HG03521 (cell line): Measurements from ENCODE around the gene SELENOI.
A peak's percentile ranks its signal among the peaks of the same experiment; 100 is the strongest.
"Not testable (repeated sequence)": the region's sequence is repeated elsewhere in the genome, so short reads cannot be mapped to it uniquely, and the experiment has no call there.

Source experiments
- ATAC-seq: cut with Tn5 transposase; IDR thresholded peaks from one replicate; pipeline ENCODE4 v1.9.1; 2021; ENCODE audit warnings: mild to moderate bottlenecking, moderate library complexity; ENCODE audit not compliant: unreplicated experiment

Gene SELENOI, protein sequence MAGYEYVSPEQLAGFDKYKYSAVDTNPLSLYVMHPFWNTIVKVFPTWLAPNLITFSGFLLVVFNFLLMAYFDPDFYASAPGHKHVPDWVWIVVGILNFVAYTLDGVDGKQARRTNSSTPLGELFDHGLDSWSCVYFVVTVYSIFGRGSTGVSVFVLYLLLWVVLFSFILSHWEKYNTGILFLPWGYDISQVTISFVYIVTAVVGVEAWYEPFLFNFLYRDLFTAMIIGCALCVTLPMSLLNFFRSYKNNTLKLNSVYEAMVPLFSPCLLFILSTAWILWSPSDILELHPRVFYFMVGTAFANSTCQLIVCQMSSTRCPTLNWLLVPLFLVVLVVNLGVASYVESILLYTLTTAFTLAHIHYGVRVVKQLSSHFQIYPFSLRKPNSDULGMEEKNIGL

DNA sequence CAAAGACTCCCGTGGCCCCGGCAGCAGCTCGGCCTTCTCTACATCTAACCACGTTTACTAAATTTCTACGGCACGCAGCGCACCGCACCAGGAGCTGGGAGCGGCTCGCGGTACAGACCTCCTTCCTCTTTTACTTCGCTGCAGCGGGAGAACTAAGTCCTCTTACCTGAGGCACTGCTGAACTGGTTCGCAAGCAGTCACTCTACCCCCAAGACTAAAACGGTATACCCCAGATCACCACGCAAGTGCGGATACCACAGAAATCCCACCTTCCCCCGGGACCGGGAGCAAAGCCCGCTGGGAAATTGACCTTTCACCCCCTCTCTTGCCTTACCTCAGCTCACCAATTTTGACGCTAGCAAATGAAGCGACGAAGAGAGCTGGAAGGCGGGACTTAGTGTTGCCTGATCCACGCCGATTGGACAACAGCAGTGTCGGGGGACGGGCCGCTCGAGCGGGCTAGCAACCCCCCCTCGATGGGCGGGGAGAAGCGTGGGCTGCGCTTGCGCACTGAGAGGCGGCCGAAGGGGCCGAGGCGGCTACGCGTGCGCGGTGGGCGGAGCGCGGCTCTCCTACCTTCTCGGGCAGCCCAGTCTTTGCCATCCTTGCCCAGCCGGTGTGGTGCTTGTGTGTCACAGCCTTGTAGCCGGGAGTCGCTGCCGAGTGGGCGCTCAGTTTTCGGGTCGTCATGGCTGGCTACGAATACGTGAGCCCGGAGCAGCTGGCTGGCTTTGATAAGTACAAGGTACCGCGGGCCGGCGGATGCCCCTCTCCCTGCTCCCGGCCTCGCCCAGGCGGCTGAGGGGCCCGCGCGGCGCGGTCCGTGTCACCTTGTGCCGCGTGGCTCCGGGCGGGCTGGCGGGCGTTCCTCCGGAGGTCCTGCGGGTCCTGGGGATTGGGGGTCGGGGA, at the start of gene SELENOI:
Gene SELENOI (plus strand): TSS at position 599 of the 909 bp plus-strand sequence. CDS start 90 bp downstream, at position 689.
- ATAC-seq = peak; percentile 93

DNA sequence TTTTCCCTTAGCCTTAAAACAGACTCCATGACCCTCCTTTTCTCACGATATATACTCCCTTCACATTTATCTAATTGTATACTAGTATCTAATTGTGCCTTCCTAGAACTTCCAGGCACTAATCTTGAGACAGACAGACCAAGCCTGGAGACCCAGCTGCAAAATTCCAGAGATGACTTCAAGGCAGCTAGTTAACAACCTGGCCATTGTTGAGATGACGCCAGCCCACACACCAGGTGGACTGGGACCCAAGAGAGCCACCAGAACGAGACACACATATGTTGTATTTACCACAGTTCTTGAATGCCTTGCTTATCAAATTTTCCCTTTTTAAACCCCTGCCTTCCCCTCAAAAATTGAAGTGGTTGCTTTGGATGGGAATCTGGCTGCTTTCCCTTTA, 48.9 kb upstream of the SELENOI start:
- no peak for ATAC-seq

DNA sequence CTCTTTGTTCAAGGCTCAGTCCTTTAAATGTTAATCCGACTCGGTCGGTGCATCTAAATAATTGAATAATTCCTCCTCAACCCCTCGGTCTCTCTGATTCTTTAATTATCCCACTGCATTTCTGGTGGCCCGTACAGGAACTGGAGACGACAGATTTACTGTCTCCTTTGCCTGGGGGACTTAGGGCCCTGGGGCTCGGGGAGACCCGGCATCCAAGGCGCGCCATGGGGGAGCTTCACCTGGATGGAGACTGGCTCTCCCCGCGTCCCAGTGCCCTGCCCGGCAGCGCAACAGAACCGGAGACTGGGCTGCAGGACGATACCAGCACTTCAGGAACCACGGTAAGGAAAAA, 47.7 kb upstream of the SELENOI start:
- no peak for ATAC-seq

DNA sequence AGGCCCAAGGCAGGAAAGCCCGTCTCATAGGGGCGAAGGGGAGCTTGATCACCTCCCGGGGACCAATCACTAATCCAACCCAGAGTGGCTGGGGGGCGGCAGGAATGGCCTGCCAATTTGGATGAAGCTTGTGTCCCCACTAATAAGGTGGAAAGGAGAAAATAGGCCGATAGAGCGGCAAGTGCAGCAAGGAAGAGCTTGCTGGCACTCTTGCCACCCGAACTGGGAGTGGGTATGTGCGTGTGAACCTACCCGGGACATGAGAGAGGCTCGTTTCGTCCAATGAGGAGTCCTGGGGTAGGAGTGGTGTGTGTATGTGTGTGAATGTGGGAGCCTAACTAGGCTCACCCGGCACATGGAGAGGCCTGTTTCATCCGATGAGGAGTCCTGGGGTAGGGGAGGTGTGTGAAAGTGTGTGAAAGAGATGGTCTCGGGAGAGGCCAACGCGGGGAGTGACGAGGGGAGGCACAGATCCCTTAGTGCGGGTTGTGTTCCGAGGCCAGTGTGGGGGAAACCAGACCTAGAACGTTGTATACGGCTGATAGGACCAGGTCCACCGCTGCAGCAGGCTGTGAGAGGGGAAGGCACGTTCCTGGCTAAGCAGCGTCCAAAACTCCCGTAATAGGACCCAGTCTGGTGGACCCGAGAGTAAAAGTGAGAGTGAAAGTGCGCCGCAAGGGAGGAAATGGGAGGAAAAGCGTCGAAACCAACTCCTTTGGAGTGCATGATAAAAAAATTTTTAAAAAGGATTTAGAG, 47.1 kb upstream of the SELENOI start:
- no peak for ATAC-seq

DNA sequence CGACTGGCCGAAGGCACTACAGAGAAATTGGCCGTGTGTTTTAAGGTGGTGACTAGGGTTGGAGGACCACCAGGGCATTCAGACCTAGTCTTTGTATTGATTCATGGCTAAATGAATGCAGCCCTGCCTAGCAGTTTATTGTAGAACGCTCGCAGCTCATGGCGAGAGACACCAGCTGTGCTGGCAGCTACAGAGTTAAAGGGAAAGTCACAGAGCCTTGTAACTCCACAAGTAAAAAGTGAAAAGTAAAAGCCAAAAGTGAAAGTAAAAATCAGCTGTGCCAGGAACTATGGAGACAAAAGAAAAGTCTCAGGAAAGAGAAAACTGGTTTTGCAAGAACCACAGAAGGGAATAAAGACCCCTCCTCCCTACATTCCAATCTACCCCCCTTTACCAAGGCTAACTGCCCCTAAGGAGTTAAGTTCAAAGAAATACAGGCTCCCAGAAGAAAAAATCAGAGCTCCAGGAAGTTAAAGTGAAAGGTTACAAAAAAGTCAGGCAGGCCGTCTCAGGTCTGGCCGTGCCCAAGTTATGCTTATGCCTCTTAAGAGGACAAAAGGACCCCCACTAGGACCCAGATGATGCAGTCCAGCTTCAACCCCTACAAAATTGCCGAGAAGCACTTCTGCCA, 46.4 kb upstream of the SELENOI start:
- ATAC-seq = no peak

DNA sequence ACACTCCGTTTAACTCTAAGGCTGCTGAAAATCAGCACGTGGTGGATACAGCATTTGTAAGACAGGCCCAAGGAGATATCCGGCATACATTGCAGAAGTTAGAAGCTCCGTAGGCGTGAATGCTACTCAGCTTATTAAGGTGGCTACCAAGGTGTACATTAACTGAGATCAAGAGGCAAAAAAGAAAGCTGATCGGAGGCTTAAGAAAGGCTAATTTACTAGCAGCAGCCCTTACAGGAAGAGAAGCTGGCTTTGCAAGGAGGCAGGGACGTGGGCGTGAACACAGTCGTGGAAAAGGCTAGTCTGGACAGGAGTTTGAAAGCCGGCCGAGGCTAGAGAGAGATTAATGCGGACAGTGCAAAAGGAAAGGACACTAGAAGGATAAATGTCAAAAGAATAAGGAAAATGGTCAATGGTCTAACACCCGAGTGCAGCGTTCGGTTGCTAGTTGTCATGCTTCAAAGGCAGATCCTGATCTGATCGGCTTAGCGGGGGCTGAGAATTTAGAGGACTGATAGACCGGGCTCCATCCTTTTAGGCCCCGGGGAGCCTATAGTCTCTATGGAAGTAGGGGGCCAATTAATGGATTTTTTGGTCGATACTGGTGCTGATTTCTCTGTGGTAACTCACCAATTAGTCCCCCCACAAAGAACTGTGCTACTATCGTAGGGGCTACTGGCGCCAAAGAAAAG, 45.6 kb upstream of the SELENOI start:
- ATAC-seq = no peak

DNA sequence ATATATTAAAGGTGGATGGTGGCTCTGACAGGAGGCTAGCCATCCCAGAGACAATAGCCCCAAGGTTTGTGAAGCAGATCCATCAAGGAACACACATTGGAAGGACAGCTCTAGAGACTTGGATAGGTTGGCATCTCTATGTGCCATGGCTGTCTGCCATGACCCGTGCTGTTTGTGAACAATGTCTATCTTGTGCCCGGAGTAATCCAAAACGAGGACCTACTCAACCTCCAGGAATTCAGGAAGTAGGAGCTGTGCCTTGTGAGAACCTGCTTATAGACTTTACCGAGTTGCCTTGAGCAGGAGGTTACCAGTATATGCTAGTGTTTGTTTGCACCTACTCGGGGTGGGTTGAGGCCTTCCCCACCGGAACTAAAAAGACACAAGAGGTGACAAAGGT, 43.1 kb upstream of the SELENOI start:
- ATAC-seq = no peak

DNA sequence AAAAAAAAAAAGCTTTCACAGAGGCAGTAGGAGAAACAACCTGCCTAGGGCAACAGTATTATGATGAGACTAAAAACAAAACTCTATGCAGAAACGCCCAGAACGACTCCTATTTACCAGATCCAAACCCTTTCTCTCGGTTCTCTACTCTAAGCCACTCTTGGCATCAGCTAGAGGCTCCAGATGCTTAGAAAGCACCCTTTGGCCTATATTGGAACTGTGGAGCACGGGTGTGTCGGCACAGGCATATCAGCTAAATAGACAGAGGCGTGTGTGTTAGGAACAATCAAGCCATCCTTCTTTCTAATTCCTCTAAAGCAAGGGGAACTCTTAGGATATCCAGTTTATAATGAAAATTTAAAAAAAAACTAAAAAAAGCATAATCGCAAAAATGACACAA, 40.8 kb upstream of the SELENOI start:
- not testable (repeated sequence) for ATAC-seq

DNA sequence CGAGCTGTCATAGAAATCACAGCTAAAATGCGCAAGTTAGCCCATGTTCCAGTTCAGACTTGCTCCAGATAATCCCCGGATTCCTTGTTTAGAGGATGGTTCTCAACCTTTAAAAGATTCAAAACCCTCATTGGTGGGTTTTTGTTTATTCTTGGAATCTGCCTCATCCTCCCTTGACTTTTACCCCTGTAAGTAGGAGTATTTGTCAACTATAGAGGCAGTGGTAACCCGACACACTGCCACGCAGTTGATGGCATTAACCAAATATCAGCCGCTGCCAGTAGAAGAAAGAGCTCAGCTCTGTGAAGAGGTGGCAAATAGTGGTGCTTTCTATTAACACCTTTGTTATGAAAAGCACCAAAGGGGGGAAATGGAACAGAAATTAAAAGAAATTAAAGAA, 40.4 kb upstream of the SELENOI start:
- ATAC-seq = no peak

DNA sequence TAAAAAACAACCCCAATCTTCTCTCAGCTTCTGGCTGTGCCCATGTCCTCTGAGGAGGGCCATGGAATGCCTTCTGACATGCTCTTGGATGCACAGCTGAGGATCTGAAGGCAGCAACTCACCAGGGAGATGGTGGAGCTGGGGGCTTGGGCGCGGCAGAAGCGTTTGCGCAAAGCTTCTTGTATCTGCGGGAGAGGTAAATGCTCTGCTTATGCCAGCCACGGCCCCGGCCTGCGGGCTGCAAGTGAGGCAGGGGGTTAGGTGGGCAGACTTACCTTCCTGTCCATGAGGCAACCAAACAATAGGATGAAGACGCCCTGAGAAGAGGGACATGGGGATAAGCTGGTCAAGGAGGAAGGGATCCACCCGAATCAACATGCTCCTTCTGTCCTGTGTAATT, 36.0 kb upstream of the SELENOI start:
- no peak for ATAC-seq

DNA sequence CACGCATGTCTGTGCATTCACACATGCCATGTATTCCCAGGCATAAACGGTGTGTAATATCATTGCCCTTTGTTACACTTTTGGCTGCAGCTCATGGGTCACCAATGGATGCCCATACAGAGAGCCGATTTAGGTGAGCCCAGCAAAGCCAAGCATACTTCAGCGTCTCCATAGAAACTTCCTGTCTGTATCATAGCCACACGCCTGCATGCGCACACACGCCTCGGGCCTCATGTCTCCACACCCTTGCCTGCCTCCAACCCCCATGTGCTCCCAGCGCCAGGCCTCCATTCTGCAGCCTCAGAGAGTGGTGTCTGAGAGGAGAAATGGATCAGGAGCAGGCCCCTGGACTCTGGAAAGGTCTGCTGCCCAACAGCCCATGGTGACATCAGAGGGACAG, 33.5 kb upstream of the SELENOI start:
- no peak for ATAC-seq

DNA sequence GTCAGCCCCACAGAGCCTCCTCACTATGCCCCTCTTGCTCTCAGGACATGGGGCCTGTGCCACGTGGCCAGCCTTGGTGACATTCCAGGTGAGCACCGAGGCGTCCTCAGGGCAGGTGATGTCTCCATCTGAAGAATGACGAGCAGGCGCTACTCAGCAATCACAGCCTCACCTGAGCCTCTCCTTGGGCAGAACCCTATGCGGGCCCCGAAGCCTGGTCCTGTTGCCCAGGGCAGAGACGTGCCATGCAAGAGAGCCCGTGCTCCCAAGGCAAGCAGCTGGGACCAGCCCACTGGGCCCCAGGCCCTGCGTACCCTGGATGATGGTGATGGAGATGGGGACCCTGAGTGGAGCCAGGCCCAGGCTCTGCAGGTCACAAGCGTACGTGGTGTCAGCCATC, 32.5 kb upstream of the SELENOI start:
- ATAC-seq = no peak

DNA sequence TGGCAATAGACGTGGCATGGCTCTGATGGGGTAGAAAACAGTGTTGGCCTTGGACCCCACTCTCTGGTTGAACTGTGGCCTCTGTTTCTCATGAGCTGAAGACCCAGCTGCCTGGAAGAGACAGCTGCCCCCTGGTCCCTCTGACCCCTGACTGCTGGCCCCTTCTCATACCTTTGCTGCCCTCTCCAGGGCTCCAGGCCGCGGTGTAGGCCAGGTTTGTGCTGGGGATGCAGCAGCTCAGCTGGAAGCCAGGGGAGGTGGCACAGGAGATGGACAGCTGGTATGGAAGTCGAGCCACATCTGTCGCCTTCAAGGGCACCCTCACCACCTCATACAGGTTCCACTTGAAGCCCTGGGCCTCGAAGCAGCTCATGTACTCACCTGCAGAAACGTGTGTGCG, 31.7 kb upstream of the SELENOI start:
- no peak for ATAC-seq

DNA sequence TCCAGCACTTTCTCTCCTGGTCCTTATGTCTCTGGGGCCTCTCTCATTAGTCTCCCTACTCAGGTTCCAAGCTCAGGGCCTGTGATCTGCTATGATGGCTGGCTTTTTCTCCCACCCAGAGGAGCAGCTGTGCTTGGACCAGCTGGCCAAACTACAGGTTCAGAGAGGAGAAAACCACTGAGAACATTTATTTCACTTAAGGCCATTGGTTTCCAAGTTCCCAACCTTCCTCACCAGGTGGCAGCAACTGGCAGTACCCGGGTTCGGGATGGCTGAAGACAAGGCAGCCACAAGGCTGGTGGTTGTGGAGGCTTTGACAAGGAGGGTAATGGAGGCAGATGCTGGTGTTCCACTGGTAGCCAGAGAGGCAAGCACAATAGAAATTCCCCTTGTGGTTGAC, 29.9 kb upstream of the SELENOI start:
- no peak for ATAC-seq

DNA sequence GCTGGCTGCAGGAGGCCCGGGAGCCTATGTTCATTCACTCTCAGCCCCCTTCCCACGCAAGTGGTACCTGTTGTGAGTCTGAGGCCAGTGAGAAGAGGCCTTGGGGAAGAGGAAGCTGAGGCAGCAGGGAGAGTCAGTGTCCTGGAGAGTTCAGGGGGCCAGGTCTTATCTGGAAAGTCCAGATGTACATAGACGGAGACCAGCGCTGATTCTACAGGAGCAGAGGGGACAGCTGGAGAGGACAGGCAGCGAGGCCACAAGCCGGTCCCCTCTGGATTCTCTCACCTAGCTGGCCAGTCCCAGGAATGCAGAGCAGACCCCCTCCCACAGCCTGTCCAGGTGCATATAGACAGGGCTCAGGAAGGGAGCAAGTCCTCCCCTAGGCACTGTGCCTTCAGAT, 29.1 kb upstream of the SELENOI start:
- ATAC-seq = no peak

DNA sequence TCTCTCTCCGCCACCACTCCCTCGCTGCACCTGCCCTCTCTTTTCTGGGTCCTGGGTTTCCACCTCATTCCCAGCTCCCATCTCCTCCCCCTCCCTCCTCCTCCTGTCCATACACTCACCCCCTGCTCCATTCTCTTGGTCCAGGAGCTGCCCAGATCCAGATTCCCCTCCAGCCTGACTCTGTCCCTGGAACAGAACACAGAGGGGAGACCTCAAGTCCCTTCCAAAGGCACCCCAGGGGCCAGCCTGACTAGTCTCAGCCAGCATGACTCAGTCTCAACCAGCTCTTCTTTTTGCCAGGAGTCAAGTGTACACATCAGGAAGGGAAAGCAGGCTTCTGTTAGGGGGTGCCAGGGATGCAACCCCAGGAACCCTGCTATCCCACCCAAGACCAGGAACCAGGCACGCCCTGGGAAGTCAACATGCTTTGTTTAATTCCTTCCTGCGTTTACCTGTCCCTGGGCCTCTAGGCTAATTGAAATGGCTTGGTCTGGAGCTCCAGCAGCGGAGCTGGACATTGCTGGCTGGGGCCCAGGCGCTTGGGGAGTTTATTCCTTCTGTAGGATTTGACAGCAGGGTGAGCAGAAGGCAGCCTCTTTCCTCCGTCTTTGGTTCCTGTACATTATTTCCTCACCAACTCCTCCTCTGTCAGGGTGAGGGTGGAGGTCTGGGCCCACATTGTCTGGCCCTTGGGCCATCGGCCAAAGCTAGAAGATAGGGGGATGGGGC, 28.4 kb upstream of the SELENOI start:
- ATAC-seq = no peak

DNA sequence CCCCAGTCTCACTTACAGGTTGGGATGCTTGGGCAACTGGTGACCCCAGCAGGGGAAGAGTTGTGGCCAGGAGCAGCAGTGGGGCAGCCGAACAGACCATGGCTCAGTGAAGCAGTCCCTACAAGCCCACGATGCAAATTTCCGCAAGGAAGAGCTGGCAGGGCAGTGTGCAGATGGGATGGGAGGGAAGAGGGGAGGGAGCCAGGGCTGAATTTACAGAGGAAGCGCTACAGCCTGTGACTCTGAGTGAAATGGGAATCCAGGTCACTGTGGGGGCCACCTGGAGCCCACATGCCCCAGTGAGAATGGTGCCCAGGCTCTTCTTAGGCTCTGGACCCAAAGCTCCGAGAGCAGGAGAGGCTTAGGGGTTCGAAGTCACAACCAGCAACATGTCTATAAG, 27.0 kb upstream of the SELENOI start:
- ATAC-seq = no peak

DNA sequence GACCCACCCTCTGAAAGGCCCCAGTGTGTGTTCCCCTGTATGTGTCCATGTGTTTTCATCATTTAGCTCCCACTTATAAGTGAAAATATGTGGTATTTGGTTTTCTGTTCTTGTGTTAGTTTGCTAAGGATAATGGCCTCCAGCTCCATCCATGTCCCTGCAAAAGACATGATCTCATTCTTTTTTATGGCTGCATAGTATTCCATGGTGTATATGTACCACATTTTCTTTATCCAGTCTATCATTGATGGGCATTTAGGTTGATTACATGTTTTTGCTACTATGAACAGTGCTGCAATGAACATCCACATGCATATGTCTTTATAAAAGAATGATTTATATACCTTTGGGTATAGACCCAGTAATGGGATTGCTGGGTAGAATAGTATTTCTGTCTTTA, 21.5 kb upstream of the SELENOI start:
- ATAC-seq = not testable (repeated sequence)

DNA sequence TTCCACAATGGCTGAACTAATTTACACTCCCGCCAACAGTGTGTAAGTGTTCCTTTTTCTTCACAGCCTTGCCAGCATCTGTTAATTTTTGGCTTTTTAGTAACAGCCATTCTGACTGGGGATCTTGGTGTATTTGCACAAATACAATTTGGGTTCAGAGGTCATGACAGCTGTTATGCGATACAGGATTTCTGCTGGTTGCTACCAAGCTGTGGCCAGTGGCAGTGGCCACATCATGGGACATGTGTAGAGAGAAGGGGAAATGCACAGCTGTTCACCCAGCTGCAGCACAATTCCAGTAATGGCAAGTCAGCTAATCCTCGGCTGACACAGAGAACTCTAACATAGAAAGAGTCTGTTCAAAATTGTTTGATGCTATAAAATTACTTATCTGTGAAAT, 21.0 kb upstream of the SELENOI start:
- no peak for ATAC-seq

DNA sequence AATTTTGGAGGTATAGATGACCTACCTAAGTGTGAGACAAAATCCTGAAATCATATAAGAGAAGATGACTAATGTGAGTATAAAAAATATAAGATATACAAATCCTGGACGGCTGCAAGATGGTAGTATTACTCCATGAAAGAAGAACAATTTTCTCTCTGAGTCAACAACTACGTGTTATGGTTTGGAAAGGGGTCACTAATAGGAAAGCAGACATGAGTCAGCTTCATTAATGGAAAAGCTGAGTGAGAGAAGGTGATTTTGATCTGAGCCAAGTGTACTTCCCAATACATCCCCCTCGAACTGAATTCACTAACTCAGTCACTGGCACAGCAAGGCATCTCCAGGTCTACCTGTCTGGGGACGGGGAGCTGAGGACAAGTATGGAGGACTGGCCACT, 20.1 kb upstream of the SELENOI start:
- no peak for ATAC-seq
